K562 (cell line): ENCODE results near the gene MYOC. TPM values are rescaled to one million over a fixed set of nuclear protein-coding genes. Genes with fewer than 3 reads are reported as not detected.

Experiments
- ATAC-seq: fragments of 200-7000 bp; cut with Tn5 transposase; 3 replicates; pipeline ENCODE4 v1.9.1; 2020; ENCODE audit warnings: moderate library complexity
- BruUV-seq: library from RNA; stranded (reverse); fragments of 400-500 nt; replicated peaks from 2 replicates; lab custom pipeline; 2021; lab: Mats Ljungman, UMichigan
- CTCF ChIA-PET: fragments of 300-600 bp; formaldehyde crosslinking; extraction: SDS; loops from one replicate; lab custom pipeline; 2021; ENCODE audit warnings: low intra/inter-chr PET ratio; lab: Yijun Ruan, JAX
- POLR2A ChIA-PET: fragments of 300-600, 350-650 bp; sonication (Branson Sonifier 250); formaldehyde crosslinking; extraction: SDS; loops from one replicate; lab custom pipeline; 2021; ENCODE audit warnings: antibody characterized with exemption, inconsistent platforms; lab: Yijun Ruan, JAX
- DNase-seq, 4 experiments: peaks; one replicate each; pipeline versions ENCODE4 v3.0.0 to v3.0.0-alpha.2; 2011 to 2018; ENCODE audit warnings: low spot score in 3 of 4, mixed read lengths in 3 of 4; ENCODE audit errors: extremely low read depth in 1 of 4
- FAIRE-seq: peaks from 2 replicates; lab custom pipeline; 2011; peaks lifted over from hg19 to GRCh38; lab: Jason Lieb, UNC
- H2AFZ ChIP-seq: 2 replicates; pipeline ENCODE4 v1.6.0; 2011; ENCODE audit warnings: low read depth, low read length, control low read depth, inconsistent platforms
- H3K27ac ChIP-seq: fragments of 200-600 bp; 3 replicates; pipeline ENCODE4 v1.8.0; 2011; ENCODE audit warnings: low read depth, mild to moderate bottlenecking, control low read depth, inconsistent platforms, low read length, moderate library complexity, mixed read lengths; ENCODE audit errors: extremely low read depth
- H3K27me3 ChIP-seq, 2 experiments: fragments of 300-600 bp in 1 of 2; 2 replicates in 1 of 2; 3 replicates in 1 of 2; pipeline versions ENCODE4 v1.6.0 to v1.8.0; 2011; ENCODE audit warnings: inconsistent platforms in 2 of 2, low read length in 2 of 2, mild to moderate bottlenecking in 1 of 2, mixed read lengths in 1 of 2, moderate library complexity in 1 of 2; ENCODE audit not compliant: control insufficient read depth in 2 of 2, insufficient read depth in 2 of 2
- H3K36me3 ChIP-seq: fragments of 300-600 bp; 3 replicates; pipeline ENCODE4 v1.8.0; 2011; ENCODE audit warnings: mild to moderate bottlenecking, low read length, inconsistent platforms; ENCODE audit not compliant: control insufficient read depth, insufficient read depth
- H3K4me1 ChIP-seq, 2 experiments: fragments of 200-600 bp in 1 of 2; replicated peaks in 1 of 2; 2 replicates in 1 of 2; 3 replicates in 1 of 2; pipeline versions ENCODE4 v1.5.1 to v1.8.0; 2011; ENCODE audit warnings: inconsistent platforms in 2 of 2, low read length in 2 of 2, mild to moderate bottlenecking in 1 of 2, mixed read lengths in 1 of 2, moderate library complexity in 1 of 2; ENCODE audit not compliant: control insufficient read depth in 2 of 2, insufficient read depth in 2 of 2
- H3K4me2 ChIP-seq: 2 replicates; pipeline ENCODE4 v1.6.1; 2011; ENCODE audit warnings: low read length, control low read depth, inconsistent platforms, mixed read lengths; ENCODE audit not compliant: insufficient read depth
- H3K4me3 ChIP-seq: fragments of 200-600 bp; sonication (generic), shearing (Covaris generic); 2 replicates; pipeline ENCODE4 v1.5.1; 2016; ENCODE audit warnings: control low read depth, inconsistent platforms
- H3K79me2 ChIP-seq: fragments of 200-600 bp; 3 replicates; pipeline ENCODE4 v1.8.0; 2011; ENCODE audit warnings: low read length, inconsistent platforms; ENCODE audit not compliant: control insufficient read depth, insufficient read depth
- H3K9ac ChIP-seq, 2 experiments: 2 replicates each; pipeline versions ENCODE4 v1.6.0 to v1.6.1; 2011; ENCODE audit warnings: low read depth in 2 of 2, low read length in 2 of 2, control low read depth in 1 of 2, inconsistent platforms in 1 of 2, mild to moderate bottlenecking in 1 of 2, mixed read lengths in 1 of 2; ENCODE audit not compliant: insufficient read depth in 1 of 2
- H3K9me1 ChIP-seq: one replicate; pipeline ENCODE4 v1.6.0; 2011; ENCODE audit warnings: inconsistent platforms, mild to moderate bottlenecking, low read length, moderate library complexity; ENCODE audit not compliant: control insufficient read depth, insufficient read depth
- H3K9me3 ChIP-seq: replicated peaks from 2 replicates; pipeline ENCODE4 v1.5.1; 2011; ENCODE audit warnings: low read depth, low read length, inconsistent platforms; ENCODE audit not compliant: control insufficient read depth, insufficient read depth
- H4K20me1 ChIP-seq: replicated peaks from 2 replicates; pipeline ENCODE4 v1.6.1; 2011; ENCODE audit warnings: low read length, inconsistent platforms, mixed read lengths; ENCODE audit not compliant: control insufficient read depth, insufficient read depth
- WGBS: fragments of 100-300 bp; shearing (Covaris generic); methylation state at CpG from one replicate; pipeline ENCODE4 v1.1.6; 2016; ENCODE audit warnings: low coverage, mixed read lengths; ENCODE audit not compliant: insufficient coverage; ENCODE audit errors: missing lambda C conversion rate; 5-methylcytosine and 5-hydroxymethylcytosine counted together
- in situ Hi-C: fragments of 300-500 bp; cut with MboI; formaldehyde crosslinking; loops from 4 replicates; pipeline ENCODE4 v1.15.0; 2018; ENCODE audit warnings: inconsistent platforms, mixed read lengths
- intact Hi-C: fragments of 100-400 bp; cut with micrococcal nuclease; formaldehyde crosslinking; loops from 2 replicates; pipeline ENCODE4 v1.14.2; 2022
- polyA plus RNA-seq, 8 experiments: library from polyadenylated mRNA; depleted of rRNA in 4 of 8; stranded (reverse) in 5 of 8; unstranded in 3 of 8; fragments of >200 nt; fragmentation: Nextera tagmentation in 2 of 8; fragmentation: Illumina TruSeq in 1 of 8; extraction: Ambion mirVana in 2 of 8; extraction: Trizol in 1 of 8; gene quantifications; 2 replicates each; pipeline versions ENCODE4 v1.2.1 to v1.2.3, GENCODE V29; 2011 to 2014; ENCODE audit warnings: inconsistent platforms in 1 of 8, missing spikeins in 1 of 8
- total RNA-seq, 7 experiments: library from RNA; depleted of rRNA in 6 of 7; stranded (reverse); fragments of >200 nt in 6 of 7; fragmentation: Illumina TruSeq in 2 of 7; extraction: Trizol in 2 of 7; gene quantifications; 2 replicates each; pipeline versions ENCODE4 v1.2.1 to v1.2.3, GENCODE V29; 2011 to 2021; ENCODE audit warnings: low replicate concordance in 1 of 7
- TF ChIP-seq, protein P1 (sequence below): fragments of 450-650 bp; formaldehyde crosslinking; IDR thresholded peaks from 2 replicates; pipeline ENCODE4 v1.4.0; 2020; ENCODE audit warnings: mild to moderate bottlenecking, mixed read lengths
- TF ChIP-seq, protein P2 (sequence below): fragments of 200-600 bp; sonication (generic); IDR thresholded peaks from one replicate; pipeline ENCODE4 v1.6.1; 2012; ENCODE audit warnings: mild to moderate bottlenecking, low read depth, low read length, inconsistent platforms

The MYOC gene
- total and polyA plus RNA-seq, 9 of the 15 experiments (the other 6 are each of a cell fraction or from before 2014, with no cell fraction given) = not detected

DNA sequence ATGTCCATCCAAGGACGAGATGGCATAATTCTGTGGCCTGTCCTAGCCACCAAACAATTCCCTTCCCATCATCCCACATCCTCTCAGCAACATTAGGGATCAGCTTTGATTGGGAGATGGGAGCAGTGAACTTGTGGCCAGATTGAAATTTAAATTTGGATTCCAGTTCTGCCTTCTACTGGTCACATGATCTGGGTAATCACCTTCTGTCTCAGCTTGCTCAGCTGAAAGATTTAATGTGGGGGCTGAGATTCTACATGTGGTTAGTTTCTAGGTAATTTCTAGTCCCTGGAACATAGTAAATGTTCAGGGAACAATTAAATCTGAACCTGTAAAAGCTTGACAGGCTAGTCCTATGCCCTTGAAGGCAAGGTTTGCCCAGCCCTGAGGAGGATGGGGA, 27.3 kb downstream of the MYOC start:
- H3K9ac ChIP-seq = no peak overlapping the region
- H3K27ac ChIP-seq = no peak overlapping the region
- H3K4me1 ChIP-seq = peaks cover 5 to 11% of the 10 kb centered on the region in 2 experiments; a peak in 2 of 5 replicates
- H3K36me3 ChIP-seq = no peaks in the 10 kb centered on the region
- FAIRE-seq (no peak), DNase-seq (no peak), ATAC-seq (no peak)
- no peaks in the 10 kb centered on the region for H3K9me3 ChIP-seq
- 14% methylated on average over 1 of the region's 1 CpG for WGBS
- TF ChIP-seq, protein P1, sequence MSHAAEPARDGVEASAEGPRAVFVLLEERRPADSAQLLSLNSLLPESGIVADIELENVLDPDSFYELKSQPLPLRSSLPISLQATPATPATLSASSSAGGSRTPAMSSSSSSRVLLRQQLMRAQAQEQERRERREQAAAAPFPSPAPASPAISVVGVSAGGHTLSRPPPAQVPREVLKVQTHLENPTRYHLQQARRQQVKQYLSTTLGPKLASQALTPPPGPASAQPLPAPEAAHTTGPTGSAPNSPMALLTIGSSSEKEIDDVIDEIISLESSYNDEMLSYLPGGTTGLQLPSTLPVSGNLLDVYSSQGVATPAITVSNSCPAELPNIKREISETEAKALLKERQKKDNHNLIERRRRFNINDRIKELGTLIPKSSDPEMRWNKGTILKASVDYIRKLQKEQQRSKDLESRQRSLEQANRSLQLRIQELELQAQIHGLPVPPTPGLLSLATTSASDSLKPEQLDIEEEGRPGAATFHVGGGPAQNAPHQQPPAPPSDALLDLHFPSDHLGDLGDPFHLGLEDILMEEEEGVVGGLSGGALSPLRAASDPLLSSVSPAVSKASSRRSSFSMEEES (CRISPR knock-in tag) = peak; percentile 78
- TF ChIP-seq, protein P2, sequence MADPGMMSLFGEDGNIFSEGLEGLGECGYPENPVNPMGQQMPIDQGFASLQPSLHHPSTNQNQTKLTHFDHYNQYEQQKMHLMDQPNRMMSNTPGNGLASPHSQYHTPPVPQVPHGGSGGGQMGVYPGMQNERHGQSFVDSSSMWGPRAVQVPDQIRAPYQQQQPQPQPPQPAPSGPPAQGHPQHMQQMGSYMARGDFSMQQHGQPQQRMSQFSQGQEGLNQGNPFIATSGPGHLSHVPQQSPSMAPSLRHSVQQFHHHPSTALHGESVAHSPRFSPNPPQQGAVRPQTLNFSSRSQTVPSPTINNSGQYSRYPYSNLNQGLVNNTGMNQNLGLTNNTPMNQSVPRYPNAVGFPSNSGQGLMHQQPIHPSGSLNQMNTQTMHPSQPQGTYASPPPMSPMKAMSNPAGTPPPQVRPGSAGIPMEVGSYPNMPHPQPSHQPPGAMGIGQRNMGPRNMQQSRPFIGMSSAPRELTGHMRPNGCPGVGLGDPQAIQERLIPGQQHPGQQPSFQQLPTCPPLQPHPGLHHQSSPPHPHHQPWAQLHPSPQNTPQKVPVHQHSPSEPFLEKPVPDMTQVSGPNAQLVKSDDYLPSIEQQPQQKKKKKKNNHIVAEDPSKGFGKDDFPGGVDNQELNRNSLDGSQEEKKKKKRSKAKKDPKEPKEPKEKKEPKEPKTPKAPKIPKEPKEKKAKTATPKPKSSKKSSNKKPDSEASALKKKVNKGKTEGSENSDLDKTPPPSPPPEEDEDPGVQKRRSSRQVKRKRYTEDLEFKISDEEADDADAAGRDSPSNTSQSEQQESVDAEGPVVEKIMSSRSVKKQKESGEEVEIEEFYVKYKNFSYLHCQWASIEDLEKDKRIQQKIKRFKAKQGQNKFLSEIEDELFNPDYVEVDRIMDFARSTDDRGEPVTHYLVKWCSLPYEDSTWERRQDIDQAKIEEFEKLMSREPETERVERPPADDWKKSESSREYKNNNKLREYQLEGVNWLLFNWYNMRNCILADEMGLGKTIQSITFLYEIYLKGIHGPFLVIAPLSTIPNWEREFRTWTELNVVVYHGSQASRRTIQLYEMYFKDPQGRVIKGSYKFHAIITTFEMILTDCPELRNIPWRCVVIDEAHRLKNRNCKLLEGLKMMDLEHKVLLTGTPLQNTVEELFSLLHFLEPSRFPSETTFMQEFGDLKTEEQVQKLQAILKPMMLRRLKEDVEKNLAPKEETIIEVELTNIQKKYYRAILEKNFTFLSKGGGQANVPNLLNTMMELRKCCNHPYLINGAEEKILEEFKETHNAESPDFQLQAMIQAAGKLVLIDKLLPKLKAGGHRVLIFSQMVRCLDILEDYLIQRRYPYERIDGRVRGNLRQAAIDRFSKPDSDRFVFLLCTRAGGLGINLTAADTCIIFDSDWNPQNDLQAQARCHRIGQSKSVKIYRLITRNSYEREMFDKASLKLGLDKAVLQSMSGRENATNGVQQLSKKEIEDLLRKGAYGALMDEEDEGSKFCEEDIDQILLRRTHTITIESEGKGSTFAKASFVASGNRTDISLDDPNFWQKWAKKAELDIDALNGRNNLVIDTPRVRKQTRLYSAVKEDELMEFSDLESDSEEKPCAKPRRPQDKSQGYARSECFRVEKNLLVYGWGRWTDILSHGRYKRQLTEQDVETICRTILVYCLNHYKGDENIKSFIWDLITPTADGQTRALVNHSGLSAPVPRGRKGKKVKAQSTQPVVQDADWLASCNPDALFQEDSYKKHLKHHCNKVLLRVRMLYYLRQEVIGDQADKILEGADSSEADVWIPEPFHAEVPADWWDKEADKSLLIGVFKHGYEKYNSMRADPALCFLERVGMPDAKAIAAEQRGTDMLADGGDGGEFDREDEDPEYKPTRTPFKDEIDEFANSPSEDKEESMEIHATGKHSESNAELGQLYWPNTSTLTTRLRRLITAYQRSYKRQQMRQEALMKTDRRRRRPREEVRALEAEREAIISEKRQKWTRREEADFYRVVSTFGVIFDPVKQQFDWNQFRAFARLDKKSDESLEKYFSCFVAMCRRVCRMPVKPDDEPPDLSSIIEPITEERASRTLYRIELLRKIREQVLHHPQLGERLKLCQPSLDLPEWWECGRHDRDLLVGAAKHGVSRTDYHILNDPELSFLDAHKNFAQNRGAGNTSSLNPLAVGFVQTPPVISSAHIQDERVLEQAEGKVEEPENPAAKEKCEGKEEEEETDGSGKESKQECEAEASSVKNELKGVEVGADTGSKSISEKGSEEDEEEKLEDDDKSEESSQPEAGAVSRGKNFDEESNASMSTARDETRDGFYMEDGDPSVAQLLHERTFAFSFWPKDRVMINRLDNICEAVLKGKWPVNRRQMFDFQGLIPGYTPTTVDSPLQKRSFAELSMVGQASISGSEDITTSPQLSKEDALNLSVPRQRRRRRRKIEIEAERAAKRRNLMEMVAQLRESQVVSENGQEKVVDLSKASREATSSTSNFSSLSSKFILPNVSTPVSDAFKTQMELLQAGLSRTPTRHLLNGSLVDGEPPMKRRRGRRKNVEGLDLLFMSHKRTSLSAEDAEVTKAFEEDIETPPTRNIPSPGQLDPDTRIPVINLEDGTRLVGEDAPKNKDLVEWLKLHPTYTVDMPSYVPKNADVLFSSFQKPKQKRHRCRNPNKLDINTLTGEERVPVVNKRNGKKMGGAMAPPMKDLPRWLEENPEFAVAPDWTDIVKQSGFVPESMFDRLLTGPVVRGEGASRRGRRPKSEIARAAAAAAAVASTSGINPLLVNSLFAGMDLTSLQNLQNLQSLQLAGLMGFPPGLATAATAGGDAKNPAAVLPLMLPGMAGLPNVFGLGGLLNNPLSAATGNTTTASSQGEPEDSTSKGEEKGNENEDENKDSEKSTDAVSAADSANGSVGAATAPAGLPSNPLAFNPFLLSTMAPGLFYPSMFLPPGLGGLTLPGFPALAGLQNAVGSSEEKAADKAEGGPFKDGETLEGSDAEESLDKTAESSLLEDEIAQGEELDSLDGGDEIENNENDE = no peak
- H3K9me1 ChIP-seq = no peaks in the 10 kb centered on the region
- intact Hi-C loops (no loop called here), in situ Hi-C loops (no loop called here)
- ChIA-PET CTCF (no interaction called here), POLR2A (interaction anchor here (0.6 kb wide), 1 partner anchor 28 kb away, joined by 3 read pairs; no protein-coding TSS in a partner anchor)
- no peaks in the 10 kb centered on the region for H4K20me1 ChIP-seq
- H3K4me3 ChIP-seq = no peak overlapping the region
- no peaks in the 10 kb centered on the region for H3K79me2 ChIP-seq
- H3K4me2 ChIP-seq = no peak overlapping the region
- peaks cover 4 to 15% of the 10 kb centered on the region in 2 experiments; a peak in 3 of 5 replicates for H3K27me3 ChIP-seq
- BruUV-seq = no TSS peak
- no peak overlapping the region for H2AFZ ChIP-seq
